Osteoblast (primary cell): Measurements from ENCODE around the gene MARCHF11. TPM values are rescaled to one million over a fixed set of nuclear protein-coding genes. Genes with fewer than 3 reads are reported as not detected.

Experiments used
- DNase-seq: peaks from one replicate; pipeline ENCODE4 v3.0.0; 2011; ENCODE audit warnings: low spot score, mixed read lengths; ENCODE audit not compliant: insufficient read length; ENCODE audit errors: missing footprints
- H2AFZ ChIP-seq: 2 replicates; pipeline ENCODE4 v1.6.0; 2011; ENCODE audit warnings: mild to moderate bottlenecking, low read length
- H3K27ac ChIP-seq: 2 replicates; pipeline ENCODE4 v1.5.1; 2011; ENCODE audit warnings: mild to moderate bottlenecking, low read depth, low read length, moderate library complexity
- H3K27me3 ChIP-seq: 2 replicates; pipeline ENCODE4 v1.6.0; 2012; ENCODE audit warnings: mild to moderate bottlenecking, control low read depth, inconsistent platforms, low read length, moderate library complexity; ENCODE audit not compliant: insufficient read depth
- H3K36me3 ChIP-seq: 2 replicates; pipeline ENCODE4 v1.5.1; 2011; ENCODE audit warnings: mild to moderate bottlenecking, low read length, control low read depth, moderate library complexity; ENCODE audit not compliant: insufficient read depth
- H3K4me1 ChIP-seq: 2 replicates; pipeline ENCODE4 v1.5.1; 2011; ENCODE audit warnings: mild to moderate bottlenecking, low read length, control low read depth, moderate library complexity; ENCODE audit not compliant: insufficient read depth
- H3K4me2 ChIP-seq: 2 replicates; pipeline ENCODE4 v1.6.0; 2011; ENCODE audit warnings: mild to moderate bottlenecking, low read length; ENCODE audit not compliant: insufficient read depth
- H3K4me3 ChIP-seq: fragments of 200-600 bp; sonication (generic); 3 replicates; pipeline ENCODE4 v1.5.1; 2012; ENCODE audit warnings: mild to moderate bottlenecking, low read length, inconsistent platforms; ENCODE audit not compliant: insufficient read depth
- H3K79me2 ChIP-seq: 2 replicates; pipeline ENCODE4 v1.6.0; 2012; ENCODE audit warnings: mild to moderate bottlenecking, low read length, control low read depth, inconsistent platforms; ENCODE audit not compliant: insufficient read depth
- H3K9me3 ChIP-seq: 2 replicates; pipeline ENCODE4 v1.5.1; 2011; ENCODE audit warnings: low read depth, low read length, control low read depth
- H4K20me1 ChIP-seq: 2 replicates; pipeline ENCODE4 v1.6.0; 2012; ENCODE audit warnings: mild to moderate bottlenecking, low read length, control low read depth; ENCODE audit not compliant: insufficient read depth
- total RNA-seq: library from RNA; depleted of rRNA; stranded (reverse); fragments of >200 nt; gene quantifications from 2 replicates; pipeline ENCODE4 v1.2.3, GENCODE V29; 2012
- TF ChIP-seq, protein P1 (sequence below): IDR thresholded peaks from 2 replicates; pipeline ENCODE4 v1.5.1; 2011; ENCODE audit warnings: mild to moderate bottlenecking, low read depth, low read length, moderate library complexity; ENCODE audit errors: extremely low read depth

The MARCHF11 gene
- total RNA-seq, 1 donor: not detected

DNA sequence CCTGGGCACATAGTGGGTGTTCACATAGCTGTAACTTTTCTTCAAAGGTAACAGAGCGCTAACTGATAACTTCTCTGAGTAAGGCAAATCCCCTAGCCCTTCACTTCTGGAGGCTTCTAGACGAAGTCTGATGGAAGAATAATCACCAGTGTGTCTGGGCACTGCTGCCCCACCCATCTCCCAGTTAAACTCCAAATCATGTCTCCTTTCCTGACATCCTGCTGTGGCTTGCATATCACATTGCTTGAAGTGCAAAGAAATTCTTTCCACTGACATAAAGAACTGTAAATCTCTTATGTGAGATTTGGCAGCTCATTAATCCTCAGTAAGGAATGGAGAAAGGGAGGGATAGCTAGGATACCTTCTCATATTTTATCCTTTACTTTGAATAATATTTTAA lies 74.6 kb downstream of the MARCHF11 start:
- H3K9me3 ChIP-seq: no peaks in the 10 kb centered on the region
- H3K27me3 ChIP-seq: no peaks in the 10 kb centered on the region
- H3K79me2 ChIP-seq: no peaks in the 10 kb centered on the region
- no peaks in the 10 kb centered on the region for H4K20me1 ChIP-seq
- H3K4me1 ChIP-seq: no peaks in the 10 kb centered on the region
- no peak overlapping the region for H3K4me2 ChIP-seq
- no peak overlapping the region for H3K4me3 ChIP-seq
- TF ChIP-seq, protein P1, sequence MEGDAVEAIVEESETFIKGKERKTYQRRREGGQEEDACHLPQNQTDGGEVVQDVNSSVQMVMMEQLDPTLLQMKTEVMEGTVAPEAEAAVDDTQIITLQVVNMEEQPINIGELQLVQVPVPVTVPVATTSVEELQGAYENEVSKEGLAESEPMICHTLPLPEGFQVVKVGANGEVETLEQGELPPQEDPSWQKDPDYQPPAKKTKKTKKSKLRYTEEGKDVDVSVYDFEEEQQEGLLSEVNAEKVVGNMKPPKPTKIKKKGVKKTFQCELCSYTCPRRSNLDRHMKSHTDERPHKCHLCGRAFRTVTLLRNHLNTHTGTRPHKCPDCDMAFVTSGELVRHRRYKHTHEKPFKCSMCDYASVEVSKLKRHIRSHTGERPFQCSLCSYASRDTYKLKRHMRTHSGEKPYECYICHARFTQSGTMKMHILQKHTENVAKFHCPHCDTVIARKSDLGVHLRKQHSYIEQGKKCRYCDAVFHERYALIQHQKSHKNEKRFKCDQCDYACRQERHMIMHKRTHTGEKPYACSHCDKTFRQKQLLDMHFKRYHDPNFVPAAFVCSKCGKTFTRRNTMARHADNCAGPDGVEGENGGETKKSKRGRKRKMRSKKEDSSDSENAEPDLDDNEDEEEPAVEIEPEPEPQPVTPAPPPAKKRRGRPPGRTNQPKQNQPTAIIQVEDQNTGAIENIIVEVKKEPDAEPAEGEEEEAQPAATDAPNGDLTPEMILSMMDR: no peak
- no peak overlapping the region for H2AFZ ChIP-seq
- H3K36me3 ChIP-seq: no peaks in the 10 kb centered on the region
- H3K27ac ChIP-seq: no peak overlapping the region
- no peak for DNase-seq

DNA sequence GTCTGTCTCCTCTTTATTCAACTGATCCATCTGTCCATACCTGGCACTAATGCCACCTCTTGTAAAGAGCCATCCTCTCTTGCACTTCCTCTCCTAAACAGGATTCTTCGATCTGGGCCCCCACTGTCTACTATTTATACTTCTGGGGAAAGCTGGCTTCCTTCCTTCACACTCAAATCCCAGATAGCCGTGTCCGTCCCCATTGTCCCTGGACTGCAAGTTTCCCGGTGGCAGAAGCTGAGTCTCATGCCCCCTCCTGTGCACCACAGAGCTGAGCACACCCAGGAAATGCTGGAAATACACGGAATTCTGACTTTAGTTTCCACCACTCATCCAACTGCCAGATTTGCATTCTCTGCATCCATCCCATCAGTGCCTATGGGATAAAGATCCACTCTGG lies 84.0 kb downstream of the MARCHF11 start:
- Histone ChIP-seq H3K4me3 (no peak overlapping the region), H3K9me3 (no peaks in the 10 kb centered on the region), H3K36me3 (no peaks in the 10 kb centered on the region), H3K79me2 (no peaks in the 10 kb centered on the region), H2AFZ (no peak overlapping the region), H3K27ac (no peak overlapping the region), H4K20me1 (no peaks in the 10 kb centered on the region), H3K27me3 (no peaks in the 10 kb centered on the region), H3K4me1 (no peaks in the 10 kb centered on the region), H3K4me2 (no peak overlapping the region)
- TF ChIP-seq, protein P1: no peak
- no peak for DNase-seq

DNA sequence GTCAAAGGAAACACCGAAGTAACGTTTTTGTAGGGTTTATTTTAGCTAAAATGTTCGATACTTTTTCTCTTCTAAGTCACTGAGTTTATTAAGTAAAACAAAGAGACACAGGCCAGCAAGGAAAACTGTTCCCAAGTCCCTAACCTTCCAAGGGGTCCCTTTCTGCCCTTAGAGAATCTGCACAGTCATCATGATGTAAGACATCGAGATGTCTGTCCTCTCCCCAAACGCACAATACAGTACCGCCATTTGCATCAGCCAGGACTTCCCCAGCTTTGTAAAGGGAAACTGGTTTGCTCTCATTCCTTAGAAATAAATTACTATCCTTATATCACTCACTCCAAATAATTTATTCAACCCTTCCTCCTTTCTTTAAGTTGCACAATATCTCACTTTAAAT lies 89.3 kb downstream of the MARCHF11 start:
- Histone ChIP-seq H3K27ac (no peak overlapping the region), H3K4me1 (no peaks in the 10 kb centered on the region), H3K36me3 (no peaks in the 10 kb centered on the region), H3K79me2 (no peaks in the 10 kb centered on the region), H4K20me1 (no peaks in the 10 kb centered on the region), H3K4me2 (no peak overlapping the region), H3K9me3 (no peaks in the 10 kb centered on the region), H3K27me3 (no peaks in the 10 kb centered on the region), H3K4me3 (no peak overlapping the region), H2AFZ (no peak overlapping the region)
- TF ChIP-seq, protein P1: no peak
- DNase-seq: no peak

DNA sequence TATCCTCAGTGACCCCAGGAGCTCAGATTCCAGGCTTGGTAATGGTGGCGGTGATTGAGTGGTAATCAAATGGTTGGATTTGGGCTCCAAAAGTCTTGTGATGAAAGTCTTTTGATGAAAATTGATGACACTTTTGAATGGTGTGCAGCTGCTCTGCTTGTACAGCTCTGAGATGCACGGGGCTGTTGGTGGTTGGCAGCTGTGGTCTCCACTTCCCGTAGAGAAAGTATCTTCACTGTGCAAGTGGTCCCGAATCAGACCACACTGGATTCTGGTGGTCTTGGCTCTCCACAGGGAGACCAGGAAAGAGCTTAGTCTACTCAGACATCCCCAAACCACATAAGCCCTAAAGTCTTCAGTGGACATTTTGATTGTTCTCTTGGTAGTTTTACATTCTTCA lies 96.6 kb downstream of the MARCHF11 start:
- Histone ChIP-seq H2AFZ (no peak overlapping the region), H3K27me3 (no peaks in the 10 kb centered on the region), H3K4me3 (no peak overlapping the region), H3K27ac (no peak overlapping the region), H3K4me1 (no peaks in the 10 kb centered on the region), H3K4me2 (no peak overlapping the region), H3K79me2 (no peaks in the 10 kb centered on the region), H3K9me3 (no peaks in the 10 kb centered on the region), H3K36me3 (no peaks in the 10 kb centered on the region), H4K20me1 (no peaks in the 10 kb centered on the region)
- no peak for DNase-seq
- TF ChIP-seq, protein P1: no peak
